Progenitor cell of endocrine pancreas (in vitro differentiated cells): Measurements from ENCODE around the gene ITGB1. TPM values are rescaled to one million over a fixed set of nuclear protein-coding genes. Genes with fewer than 3 reads are reported as not detected.

Experiments used
- DNase-seq: peaks from one replicate; pipeline ENCODE4 v3.0.0; 2021; ENCODE audit warnings: low spot score; ENCODE audit not compliant: unreplicated experiment
- H3K27ac Mint-ChIP-seq: 2 replicates; pipeline ENCODE4 v1.8.0; 2021; ENCODE audit warnings: mild to moderate bottlenecking, moderate library complexity, mixed read lengths
- H3K27me3 Mint-ChIP-seq: 2 replicates; pipeline ENCODE4 v1.8.0; 2021; ENCODE audit warnings: mixed read lengths
- H3K36me3 Mint-ChIP-seq: 2 replicates; pipeline ENCODE4 v1.8.0; 2022; ENCODE audit warnings: mixed read lengths; ENCODE audit not compliant: insufficient read depth
- H3K4me1 Mint-ChIP-seq: 2 replicates; pipeline ENCODE4 v1.8.0; 2021; ENCODE audit warnings: low read depth, mixed read lengths
- H3K4me3 Mint-ChIP-seq: 2 replicates; pipeline ENCODE4 v1.8.0; 2021; ENCODE audit warnings: low read depth, mild to moderate bottlenecking, moderate library complexity, mixed read lengths
- H3K9me3 Mint-ChIP-seq: 2 replicates; pipeline ENCODE4 v1.8.0; 2021; ENCODE audit warnings: low read depth, mixed read lengths
- total RNA-seq: library from RNA; stranded (reverse); gene quantifications from 2 replicates; pipeline ENCODE4 v1.2.1, GENCODE V29; 2021
- TF ChIP-seq, protein P1 (sequence below): fragments of 200-600 bp; sonication (generic); IDR thresholded peaks from one replicate; pipeline ENCODE4 v1.5.0; 2021; ENCODE audit warnings: antibody characterized with exemption, mild to moderate bottlenecking; ENCODE audit not compliant: unreplicated experiment

Gene ITGB1
- total RNA-seq, 1 donor from 2014 or later = 382 TPM

DNA sequence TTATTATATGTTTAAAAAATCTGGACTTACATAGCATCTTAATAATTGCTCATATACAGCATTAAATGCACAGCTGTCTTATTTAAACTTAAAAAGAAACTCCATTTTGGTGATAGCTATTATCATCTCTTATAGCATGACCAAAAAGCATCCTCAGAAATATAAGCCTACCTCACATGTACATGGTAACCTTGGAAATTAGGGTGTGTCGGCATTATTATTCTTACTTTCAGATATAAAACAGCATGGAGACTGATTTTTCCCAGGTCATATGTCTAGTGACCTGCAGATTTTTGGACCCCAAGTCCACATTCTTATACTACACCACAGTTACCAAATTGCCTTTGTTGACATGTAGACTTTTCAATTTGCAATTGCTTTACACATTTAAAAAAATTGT lies 29.1 kb upstream of the ITGB1 start:
- peaks cover 11% of the 10 kb centered on the region for H3K9me3 Mint-ChIP-seq
- peaks cover 2% of the 10 kb centered on the region for H3K36me3 Mint-ChIP-seq
- no peak overlapping the region for H3K27ac Mint-ChIP-seq
- no peaks in the 10 kb centered on the region for H3K27me3 Mint-ChIP-seq
- H3K4me3 Mint-ChIP-seq = no peak overlapping the region
- TF ChIP-seq, protein P1, sequence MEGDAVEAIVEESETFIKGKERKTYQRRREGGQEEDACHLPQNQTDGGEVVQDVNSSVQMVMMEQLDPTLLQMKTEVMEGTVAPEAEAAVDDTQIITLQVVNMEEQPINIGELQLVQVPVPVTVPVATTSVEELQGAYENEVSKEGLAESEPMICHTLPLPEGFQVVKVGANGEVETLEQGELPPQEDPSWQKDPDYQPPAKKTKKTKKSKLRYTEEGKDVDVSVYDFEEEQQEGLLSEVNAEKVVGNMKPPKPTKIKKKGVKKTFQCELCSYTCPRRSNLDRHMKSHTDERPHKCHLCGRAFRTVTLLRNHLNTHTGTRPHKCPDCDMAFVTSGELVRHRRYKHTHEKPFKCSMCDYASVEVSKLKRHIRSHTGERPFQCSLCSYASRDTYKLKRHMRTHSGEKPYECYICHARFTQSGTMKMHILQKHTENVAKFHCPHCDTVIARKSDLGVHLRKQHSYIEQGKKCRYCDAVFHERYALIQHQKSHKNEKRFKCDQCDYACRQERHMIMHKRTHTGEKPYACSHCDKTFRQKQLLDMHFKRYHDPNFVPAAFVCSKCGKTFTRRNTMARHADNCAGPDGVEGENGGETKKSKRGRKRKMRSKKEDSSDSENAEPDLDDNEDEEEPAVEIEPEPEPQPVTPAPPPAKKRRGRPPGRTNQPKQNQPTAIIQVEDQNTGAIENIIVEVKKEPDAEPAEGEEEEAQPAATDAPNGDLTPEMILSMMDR = no peak
- peaks cover 22% of the 10 kb centered on the region for H3K4me1 Mint-ChIP-seq
- no peak for DNase-seq

DNA sequence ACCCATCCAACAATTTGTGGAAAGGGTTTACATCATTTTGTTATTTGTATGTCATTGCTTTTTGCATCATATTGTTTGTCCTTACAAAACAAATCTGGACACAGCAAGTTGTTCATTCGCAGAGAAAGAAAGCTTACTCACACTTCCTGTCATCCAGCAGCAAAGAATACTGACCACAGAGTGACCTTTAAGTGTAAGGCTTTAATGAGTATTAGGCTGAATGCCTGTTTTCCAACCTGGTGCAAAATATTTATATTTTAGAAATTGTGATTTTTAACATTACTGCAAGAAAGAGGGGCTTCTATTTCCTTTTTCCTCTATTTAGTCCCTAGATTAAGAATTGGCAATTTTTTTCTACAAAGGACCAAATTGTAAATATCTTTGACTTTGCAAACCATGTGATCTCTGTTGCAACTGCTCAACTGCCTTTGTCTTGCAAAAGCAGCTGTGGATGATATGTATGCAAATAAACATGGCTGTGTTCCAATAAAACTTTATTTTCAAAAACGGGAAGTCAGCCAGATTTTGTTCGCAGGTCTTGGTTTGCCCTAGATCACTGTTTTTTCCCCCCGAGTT lies 27.8 kb upstream of the ITGB1 start:
- Mint-ChIP-seq H3K4me1 (peaks cover 34% of the 10 kb centered on the region), H3K36me3 (peaks cover 2% of the 10 kb centered on the region), H3K9me3 (peaks cover 7% of the 10 kb centered on the region), H3K27ac (peak overlapping the region; percentile 20), H3K27me3 (no peaks in the 10 kb centered on the region), H3K4me3 (no peak overlapping the region)
- TF ChIP-seq, protein P1 = no peak
- no peak for DNase-seq

DNA sequence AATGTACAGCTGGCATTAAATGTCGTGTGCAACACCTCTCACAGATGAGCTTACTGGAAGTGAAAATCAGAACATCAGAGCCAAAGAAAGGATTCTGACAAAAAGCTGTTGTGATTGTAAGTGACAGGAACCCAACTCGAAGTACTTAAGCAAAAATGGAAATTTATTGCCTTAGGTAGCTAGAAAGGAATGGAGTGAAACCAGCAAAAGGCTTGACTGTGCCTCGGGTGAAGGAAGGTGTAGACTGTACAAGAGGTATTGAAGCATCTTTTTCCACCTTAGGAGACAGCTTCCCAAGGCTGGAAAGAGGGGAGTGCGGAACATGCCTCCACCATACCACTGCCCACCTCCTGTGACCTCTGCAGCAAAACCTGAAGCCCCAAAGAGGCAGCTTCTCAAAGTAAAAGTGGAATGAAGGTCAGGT lies 27.3 kb upstream of the ITGB1 start:
- H3K9me3 Mint-ChIP-seq = peaks cover 4% of the 10 kb centered on the region
- H3K4me3 Mint-ChIP-seq = no peak overlapping the region
- no peak for DNase-seq
- peaks cover 38% of the 10 kb centered on the region for H3K4me1 Mint-ChIP-seq
- no peaks in the 10 kb centered on the region for H3K27me3 Mint-ChIP-seq
- no peaks in the 10 kb centered on the region for H3K36me3 Mint-ChIP-seq
- H3K27ac Mint-ChIP-seq = peak overlapping the region; percentile 62
- TF ChIP-seq, protein P1 = no peak

DNA sequence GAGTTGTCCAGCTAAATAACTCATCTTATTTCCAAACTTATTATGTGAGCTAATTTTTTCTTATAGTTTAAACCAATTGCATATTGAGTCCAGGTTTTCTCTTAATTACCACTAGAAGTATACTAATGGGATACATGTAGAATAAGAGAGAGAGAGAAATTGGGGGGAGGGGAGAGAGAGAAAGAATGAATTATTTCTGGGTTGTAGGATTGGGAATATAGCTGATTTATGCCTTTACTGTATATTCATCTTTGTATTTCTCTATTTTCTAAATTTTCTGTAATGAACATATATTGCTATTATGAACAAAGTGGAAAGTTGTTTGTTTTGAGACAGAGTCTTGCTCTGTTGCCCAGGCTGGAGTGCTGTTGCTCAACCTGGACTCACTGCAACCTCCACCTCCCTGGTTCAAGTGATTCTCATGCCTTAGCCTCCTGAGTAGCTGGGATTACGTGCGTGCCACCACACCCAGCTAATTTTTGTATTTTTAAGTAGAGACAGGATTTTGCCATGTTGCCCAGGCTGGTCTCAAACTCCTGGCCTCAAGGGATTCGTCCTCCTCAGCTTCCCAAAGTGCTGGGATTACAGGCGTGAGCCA lies 26.1 kb upstream of the ITGB1 start:
- no peak overlapping the region for H3K4me3 Mint-ChIP-seq
- H3K27me3 Mint-ChIP-seq = no peaks in the 10 kb centered on the region
- DNase-seq = no peak
- TF ChIP-seq, protein P1 = no peak
- no peaks in the 10 kb centered on the region for H3K36me3 Mint-ChIP-seq
- no peaks in the 10 kb centered on the region for H3K9me3 Mint-ChIP-seq
- peaks cover 41% of the 10 kb centered on the region for H3K4me1 Mint-ChIP-seq
- peak overlapping the region; percentile 97 for H3K27ac Mint-ChIP-seq

DNA sequence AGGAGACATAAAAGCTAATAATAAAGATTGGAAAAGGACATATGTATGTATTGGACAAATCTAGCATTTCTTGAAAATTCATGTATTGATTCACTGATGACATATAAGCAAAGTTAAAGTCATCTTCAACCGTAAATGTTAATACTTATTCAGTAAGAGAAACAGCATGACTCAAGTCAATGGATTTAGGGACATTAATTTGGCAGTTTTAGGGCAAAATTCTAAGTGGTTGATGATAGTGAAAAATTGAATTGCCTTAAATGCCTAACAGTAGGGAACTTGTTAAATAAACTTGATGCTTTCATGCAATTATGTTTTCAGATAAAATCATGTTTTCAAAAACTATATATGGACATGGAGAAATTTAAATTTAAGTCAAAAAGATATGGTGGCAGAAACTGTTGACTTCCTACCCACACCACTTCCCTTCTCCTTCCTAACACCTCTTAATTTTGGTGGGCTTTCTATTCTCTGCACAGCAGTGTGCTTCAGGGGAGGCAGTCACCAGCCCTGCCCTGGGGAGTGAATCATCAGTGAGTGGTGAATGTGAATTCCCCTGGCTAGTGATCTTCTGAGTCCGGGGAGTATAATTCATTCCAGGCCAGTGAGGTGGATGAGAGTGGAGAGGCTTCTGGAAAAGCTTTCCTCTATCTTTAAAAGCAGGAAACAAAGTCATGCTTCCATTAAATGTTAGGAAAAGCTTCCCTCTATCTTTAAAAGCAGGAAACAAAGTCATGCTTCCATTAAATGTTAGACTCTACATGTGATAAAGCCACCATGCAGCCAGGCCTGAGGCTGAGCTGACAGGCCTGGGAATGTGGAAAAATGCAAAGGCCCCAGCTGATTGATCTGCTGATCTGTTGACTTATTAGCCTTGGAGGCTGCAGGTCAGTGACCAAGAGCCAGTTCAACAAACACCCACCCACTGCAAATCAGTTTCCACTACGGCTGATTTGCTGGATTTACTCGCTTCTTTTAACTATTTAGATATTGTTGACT lies 25.2 kb upstream of the ITGB1 start:
- H3K9me3 Mint-ChIP-seq = no peaks in the 10 kb centered on the region
- H3K36me3 Mint-ChIP-seq = no peaks in the 10 kb centered on the region
- TF ChIP-seq, protein P1 = no peak
- DNase-seq = no peak
- no peaks in the 10 kb centered on the region for H3K27me3 Mint-ChIP-seq
- H3K4me1 Mint-ChIP-seq = peaks cover 41% of the 10 kb centered on the region
- peak overlapping the region; percentile 41 for H3K4me3 Mint-ChIP-seq
- peak overlapping the region; percentile 97 for H3K27ac Mint-ChIP-seq
